Medulla oblongata (tissue), 1 donor: ENCODE data around the gene KRTAP9-7.
"Not testable (repeated sequence)": the region's sequence is repeated elsewhere in the genome, so short reads cannot be mapped to it uniquely, and the experiment has no call there.

ENCODE experiments used
- DNase-seq: peaks from one replicate; pipeline ENCODE4 v3.0.0-alpha.2; 2015; ENCODE audit errors: extremely low spot score

KRTAP9-7 gene, protein sequence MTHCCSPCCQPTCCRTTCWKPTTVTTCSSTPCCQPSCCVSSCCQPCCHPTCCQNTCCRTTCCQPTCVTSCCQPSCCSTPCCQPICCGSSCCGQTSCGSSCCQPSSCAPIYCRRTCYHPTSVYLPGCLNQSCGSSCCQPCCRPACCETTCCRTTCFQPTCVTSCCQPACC

DNA sequence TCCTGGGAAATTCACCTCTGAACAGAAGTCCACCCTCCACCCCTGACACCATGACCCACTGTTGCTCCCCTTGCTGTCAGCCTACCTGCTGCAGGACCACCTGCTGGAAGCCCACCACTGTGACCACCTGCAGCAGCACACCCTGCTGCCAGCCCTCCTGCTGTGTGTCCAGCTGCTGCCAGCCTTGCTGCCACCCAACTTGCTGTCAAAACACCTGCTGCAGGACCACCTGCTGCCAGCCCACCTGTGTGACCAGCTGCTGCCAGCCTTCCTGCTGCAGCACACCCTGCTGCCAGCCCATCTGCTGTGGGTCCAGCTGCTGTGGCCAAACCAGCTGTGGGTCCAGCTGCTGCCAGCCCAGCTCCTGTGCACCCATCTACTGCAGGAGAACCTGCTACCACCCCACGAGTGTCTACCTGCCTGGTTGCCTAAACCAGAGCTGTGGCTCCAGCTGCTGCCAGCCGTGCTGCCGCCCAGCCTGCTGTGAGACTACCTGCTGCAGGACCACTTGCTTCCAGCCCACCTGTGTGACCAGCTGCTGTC is at the start of gene KRTAP9-7:
Gene KRTAP9-7 (plus strand): TSS at position 51 of the 543 bp plus-strand sequence. CDS start 0 bp downstream, at position 51.
- DNase-seq: not testable (repeated sequence)

DNA sequence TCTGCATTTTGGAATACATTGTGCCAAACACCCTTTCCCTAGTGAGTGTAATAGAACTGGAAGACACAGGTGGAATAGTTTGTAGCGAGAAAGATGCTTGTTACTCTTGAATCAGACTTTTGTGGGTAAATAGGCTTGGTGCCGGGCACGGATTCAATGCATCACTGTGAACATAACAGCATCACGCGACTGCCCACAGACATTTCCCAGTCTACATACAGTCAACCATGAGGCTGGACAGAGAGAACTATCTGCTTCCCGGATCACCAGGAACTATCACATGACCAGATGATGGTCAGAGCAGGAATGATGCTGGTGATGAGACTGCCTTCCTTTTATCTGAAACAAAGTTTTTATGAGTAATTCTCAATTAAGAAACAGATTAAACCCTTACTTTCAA is 49.4 kb upstream of the KRTAP9-7 start:
- no peak for DNase-seq

DNA sequence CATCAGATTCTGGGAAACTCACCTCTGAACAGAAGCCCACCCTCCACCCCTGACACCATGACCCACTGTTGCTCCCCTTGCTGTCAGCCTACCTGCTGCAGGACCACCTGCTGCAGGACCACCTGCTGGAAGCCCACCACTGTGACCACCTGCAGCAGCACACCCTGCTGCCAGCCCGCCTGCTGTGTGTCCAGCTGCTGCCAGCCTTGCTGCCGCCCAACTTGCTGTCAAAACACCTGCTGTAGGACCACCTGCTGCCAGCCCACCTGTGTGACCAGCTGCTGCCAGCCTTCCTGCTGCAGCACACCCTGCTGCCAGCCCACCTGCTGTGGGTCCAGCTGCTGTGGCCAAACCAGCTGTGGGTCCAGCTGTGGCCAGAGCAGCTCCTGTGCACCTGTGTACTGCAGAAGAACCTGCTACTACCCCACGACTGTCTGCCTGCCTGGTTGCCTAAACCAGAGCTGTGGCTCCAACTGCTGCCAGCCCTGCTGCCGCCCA is 48.9 kb upstream of the KRTAP9-7 start, which contains the start of gene KRTAP9-2:
Gene KRTAP9-2 (plus strand): TSS at position 51 of the 498 bp plus-strand sequence. CDS start 7 bp downstream, at position 58.
- DNase-seq: not testable (repeated sequence)

DNA sequence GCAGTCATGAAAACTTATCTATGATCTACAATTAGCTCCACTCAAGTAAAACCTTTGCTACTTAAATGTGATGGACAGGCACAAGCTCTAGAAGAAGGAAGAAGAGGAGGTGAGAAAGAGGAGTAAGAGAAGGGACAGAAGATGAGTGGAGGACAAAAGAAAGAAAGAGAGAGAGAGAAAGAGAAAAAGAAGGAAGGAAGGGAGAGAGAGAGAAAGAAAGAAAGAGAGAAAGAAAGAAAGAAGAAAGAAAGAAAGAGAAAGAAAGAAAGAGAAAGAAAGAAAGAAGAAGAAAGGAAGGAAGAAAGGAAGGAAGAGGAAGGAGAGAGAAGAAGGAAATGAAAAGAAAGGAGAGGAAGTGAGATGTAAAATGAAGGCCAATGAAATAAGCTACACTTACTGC is 45.4 kb upstream of the KRTAP9-7 start:
- DNase-seq: no peak

DNA sequence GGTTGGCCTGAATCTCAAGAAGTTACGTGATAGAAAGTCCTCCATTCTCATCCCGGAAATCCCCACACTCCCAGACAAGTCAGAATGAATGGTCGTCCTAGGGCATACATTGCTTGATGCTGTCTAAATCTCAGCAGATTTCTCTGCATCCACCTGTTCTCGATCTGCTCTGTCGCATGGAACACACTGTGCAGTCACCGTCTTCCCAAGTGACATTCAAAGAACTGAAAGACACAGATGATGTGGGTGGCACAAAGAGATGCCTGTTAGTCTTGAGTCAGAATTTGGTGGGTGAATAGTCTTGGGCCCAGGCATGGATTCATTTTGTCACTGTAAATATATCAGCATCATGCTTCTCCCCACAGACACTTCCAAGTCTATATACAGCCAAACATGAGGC is 43.8 kb upstream of the KRTAP9-7 start:
- DNase-seq: no peak

GRCh38 chr17:41232399-41233105 is 42.9 kb upstream of the KRTAP9-7 start, which contains the start of gene KRTAP9-3:
Gene KRTAP9-3, plus strand, starts transcription at chr17:41232449. Its CDS starts 53 bp downstream, at chr17:41232502.
- not testable (repeated sequence) for DNase-seq

- not testable (repeated sequence) for DNase-seq
Measured at GRCh38 chr17:41237116-41237515, 38.4 kb upstream of the KRTAP9-7 start.

DNA sequence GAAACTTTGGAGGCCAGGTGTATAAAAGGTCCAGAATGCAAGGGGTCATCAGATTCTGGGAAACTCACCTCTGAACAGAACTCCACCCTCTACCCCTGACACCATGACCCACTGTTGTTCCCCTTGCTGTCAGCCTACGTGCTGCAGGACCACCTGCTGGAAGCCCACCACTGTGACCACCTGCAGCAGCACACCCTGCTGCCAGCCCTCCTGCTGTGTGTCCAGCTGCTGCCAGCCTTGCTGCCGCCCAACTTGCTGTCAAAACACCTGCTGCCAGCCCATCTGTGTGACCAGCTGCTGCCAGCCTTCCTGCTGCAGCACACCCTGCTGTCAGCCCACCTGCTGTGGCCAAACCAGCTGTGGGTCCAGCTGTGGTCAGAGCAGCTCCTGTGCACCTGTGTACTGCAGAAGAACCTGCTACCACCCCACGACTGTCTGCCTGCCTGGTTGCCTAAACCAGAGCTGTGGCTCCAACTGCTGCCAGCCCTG is 37.5 kb upstream of the KRTAP9-7 start, which contains the start of gene KRTAP9-8:
Gene KRTAP9-8 (plus strand): TSS at position 51 of the 489 bp plus-strand sequence. CDS start 53 bp downstream, at position 104.
- DNase-seq: not testable (repeated sequence)

DNA sequence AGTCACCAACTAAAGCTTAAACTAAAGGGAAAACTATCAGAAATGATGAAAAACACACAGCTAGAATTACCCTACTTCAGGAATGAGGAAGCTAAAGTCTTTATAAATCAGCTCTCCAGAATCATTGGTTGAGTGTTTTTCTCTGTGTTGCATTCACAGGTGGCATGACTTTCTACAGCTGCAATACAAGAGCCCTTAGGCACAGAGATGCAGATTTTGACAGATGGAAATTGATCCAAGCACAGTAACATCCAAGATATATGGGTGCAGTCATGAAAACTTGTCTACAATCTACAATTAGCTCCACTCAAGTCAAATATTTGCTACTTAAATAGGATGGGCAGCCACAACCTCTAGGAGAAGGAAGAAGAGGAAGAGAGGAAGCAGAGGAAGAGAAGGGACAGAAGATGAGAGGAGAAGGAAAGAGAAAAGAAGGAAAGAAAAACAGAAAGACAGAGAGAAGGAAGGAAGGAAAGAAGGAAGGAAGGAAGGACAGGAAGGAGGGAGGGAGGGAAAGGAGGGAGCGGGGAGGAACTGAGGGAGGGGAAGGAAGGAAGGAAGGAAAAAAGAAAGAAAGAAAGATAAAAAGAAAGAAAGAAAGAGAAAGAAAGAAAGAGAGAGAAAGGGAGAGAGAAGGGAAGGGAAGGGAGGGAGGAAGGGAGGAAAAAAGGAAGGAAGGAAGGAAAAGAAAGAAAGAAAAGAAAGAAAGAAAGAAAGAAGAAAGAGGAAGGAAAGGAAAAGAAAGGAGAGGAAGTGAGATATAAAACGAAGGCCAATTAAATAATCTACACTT is 28.3 kb upstream of the KRTAP9-7 start:
- not testable (repeated sequence) for DNase-seq

DNA sequence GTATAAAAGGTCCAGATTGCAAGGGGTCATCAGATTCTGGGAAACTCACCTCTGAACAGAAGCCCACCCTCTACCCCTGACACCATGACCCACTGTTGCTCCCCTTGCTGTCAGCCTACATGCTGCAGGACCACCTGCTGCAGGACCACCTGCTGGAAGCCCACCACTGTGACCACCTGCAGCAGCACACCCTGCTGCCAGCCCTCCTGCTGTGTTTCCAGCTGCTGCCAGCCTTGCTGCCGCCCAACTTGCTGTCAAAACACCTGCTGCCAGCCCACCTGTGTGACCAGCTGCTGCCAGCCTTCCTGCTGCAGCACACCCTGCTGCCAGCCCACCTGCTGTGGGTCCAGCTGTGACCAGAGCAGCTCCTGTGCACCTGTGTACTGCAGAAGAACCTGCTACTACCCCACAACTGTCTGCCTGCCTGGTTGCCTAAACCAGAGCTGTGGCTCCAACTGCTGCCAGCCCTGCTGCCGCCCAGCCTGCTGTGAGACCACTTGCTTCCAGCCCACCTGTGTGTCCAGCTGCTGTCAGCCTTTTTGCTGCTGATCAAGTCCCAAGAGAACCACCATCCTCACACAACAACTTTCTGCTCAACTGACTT is 25.8 kb upstream of the KRTAP9-7 start, which contains the start of gene KRTAP9-4:
Gene KRTAP9-4 (plus strand): TSS at position 51 of the 604 bp plus-strand sequence. CDS start 34 bp downstream, at position 85.
- DNase-seq: not testable (repeated sequence)

DNA sequence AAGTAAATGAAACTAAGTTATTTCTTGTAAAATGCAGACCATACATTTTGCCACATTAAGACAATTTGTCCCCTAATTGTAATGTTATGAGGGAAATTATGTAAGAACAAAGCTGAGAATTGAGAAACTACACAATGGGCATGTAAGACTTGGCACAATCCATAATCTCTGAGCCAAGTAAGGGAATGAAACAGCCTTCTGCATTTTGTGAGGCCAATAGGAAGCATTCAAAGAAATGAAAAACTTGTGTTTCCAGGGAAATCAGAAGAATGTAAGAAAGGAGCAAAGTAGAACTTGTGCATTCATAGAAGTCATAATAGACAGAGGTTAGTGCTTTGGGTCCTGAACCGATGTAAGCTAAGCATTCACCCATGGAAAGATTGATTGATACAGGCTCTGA is 24.2 kb upstream of the KRTAP9-7 start:
- no peak for DNase-seq

GRCh38 chr17:41254861-41255260 is 20.6 kb upstream of the KRTAP9-7 start:
- DNase-seq: no peak

DNA sequence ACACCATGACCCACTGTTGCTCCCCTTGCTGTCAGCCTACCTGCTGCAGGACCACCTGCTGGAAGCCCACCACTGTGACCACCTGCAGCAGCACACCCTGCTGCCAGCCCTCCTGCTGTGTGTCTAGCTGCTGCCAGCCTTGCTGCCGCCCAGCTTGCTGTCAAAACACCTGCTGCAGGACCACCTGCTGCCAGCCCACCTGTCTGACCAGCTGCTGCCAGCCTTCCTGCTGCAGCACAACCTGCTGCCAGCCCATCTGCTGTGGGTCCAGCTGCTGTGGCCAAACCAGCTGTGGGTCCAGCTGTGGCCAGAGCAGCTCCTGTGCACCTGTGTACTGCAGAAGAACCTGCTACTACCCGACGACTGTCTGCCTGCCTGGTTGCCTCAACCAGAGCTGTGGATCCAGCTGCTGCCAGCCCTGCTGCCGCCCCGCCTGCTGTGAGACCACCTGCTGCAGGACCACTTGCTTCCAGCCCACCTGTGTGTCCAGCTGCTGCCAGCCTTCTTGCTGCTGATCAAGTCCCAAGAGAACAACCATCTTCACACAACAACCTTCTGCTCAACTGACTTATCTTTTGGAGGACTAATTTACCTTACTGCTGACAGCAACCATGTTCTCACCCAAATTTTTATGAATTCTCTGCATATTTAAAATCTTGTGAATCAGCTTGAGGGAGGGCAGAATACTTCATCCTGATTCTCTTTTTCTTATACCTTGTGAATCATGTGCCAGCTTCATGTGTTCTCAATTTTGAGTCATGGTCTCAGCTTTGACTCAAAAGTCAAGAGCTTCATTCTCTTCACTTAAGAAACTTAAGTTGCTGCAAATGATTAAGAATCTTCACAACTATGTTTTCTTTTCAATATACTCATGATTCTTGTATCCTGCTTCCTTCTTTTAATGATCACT is 19.9 kb upstream of the KRTAP9-7 start, which contains the start of gene KRTAP9-9:
Gene KRTAP9-9 (plus strand): TSS at position 4 of the 910 bp plus-strand sequence.
- not testable (repeated sequence) for DNase-seq

- DNase-seq: no peak
Measured at GRCh38 chr17:41256291-41256685, 19.2 kb upstream of the KRTAP9-7 start.

- no peak for DNase-seq
Measured at GRCh38 chr17:41258406-41258805, 17.1 kb upstream of the KRTAP9-7 start.

- no peak for DNase-seq
Measured at GRCh38 chr17:41263212-41263611, 12.3 kb upstream of the KRTAP9-7 start.

- no peak for DNase-seq
Measured at GRCh38 chr17:41264599-41264998, 10.9 kb upstream of the KRTAP9-7 start.

DNA sequence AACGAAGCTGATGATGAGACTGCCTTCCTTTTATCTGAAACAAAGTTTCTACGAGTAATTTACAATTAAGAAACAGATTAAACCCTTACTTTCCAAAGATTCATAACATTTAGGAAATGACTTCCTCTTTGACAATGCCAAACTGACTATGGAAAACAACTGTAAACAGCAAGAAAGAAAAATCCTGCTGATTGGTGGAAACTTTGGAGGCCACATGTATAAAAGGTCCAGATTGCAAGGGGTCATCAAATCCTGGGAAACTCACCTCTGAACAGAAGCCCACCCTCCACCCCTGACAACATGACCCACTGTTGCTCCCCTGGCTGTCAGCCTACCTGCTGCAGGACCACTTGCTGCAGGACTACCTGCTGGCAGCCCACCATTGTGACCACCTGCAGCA is 10.4 kb upstream of the KRTAP9-7 start, which contains the start of gene KRTAP9-6:
Gene KRTAP9-6 (plus strand): TSS at position 301 of the 400 bp plus-strand sequence. CDS start 0 bp downstream, at position 301.
- no peak for DNase-seq

GRCh38 chr17:41267711-41268110 is 7.8 kb upstream of the KRTAP9-7 start:
- DNase-seq: no peak
